SK-N-SH treated with all-trans-retinoic acid at 6 μM for 48 hours (cell line): ENCODE measurements around the gene MVB12B.

ENCODE experiments used
- PATZ1 ChIP-seq: fragments of 250-450 bp; sonication (Bioruptor Pico); IDR thresholded peaks from 2 replicates; pipeline ENCODE4 v1.8.0; 2020; ENCODE audit warnings: mild to moderate bottlenecking, moderate library complexity, borderline replicate concordance
- RARB ChIP-seq: fragments of 250-450 bp; sonication (Bioruptor Pico); IDR thresholded peaks from 2 replicates; pipeline ENCODE4 v1.8.0; 2021; ENCODE audit warnings: mild to moderate bottlenecking, moderate library complexity
- TSHZ2 ChIP-seq: fragments of 250-450 bp; sonication (Bioruptor Pico); IDR thresholded peaks from 2 replicates; pipeline ENCODE4 v1.5.0; 2020; ENCODE audit warnings: mild to moderate bottlenecking, moderate library complexity
- ZNF565 ChIP-seq: fragments of 450-650 bp; formaldehyde crosslinking; conservative IDR thresholded peaks from 2 replicates; pipeline ENCODE4 v1.5.0; 2020; ENCODE audit warnings: low read depth, mild to moderate bottlenecking, moderate library complexity
- ZNF8 ChIP-seq: fragments of 450-650 bp; formaldehyde crosslinking; IDR thresholded peaks from 2 replicates; pipeline ENCODE4 v1.5.0; 2020; ENCODE audit warnings: mild to moderate bottlenecking, moderate library complexity

GRCh38 chr9:126424511-126424910 lies 97.9 kb downstream of the MVB12B start:
- TF ChIP-seq PATZ1 (CRISPR knock-in tag) = no peak
- TF ChIP-seq ZNF565 = no peak
- no peak for TF ChIP-seq ZNF8 (CRISPR knock-in tag)
- TF ChIP-seq TSHZ2 = no peak
- TF ChIP-seq RARB = no peak
